OCI-LY7 (cell line): ENCODE data around the gene OR1F1.
"Not testable (repeated sequence)": the region's sequence is repeated elsewhere in the genome, so short reads cannot be mapped to it uniquely, and the experiment has no call there.

Experiments used
- CTCF ChIP-seq: fragments of 200-600 bp; sonication (generic); conservative IDR thresholded peaks from 2 replicates; pipeline ENCODE4 v1.5.1; 2014; ENCODE audit warnings: mild to moderate bottlenecking, antibody characterized with exemption, low read length, moderate library complexity, mixed read lengths
- EZH2phosphoT487 ChIP-seq: fragments of 200-600 bp; sonication (generic); IDR thresholded peaks from 2 replicates; pipeline ENCODE4 v1.6.1; 2018; ENCODE audit warnings: low read depth, borderline replicate concordance, mild to moderate bottlenecking, mixed run types, antibody characterized with exemption, low read length, moderate library complexity, mixed read lengths

- TF ChIP-seq CTCF, EZH2phosphoT487: not testable (repeated sequence)
Measured at GRCh38 chr16:3168729-3169128, 19.3 kb upstream of the OR1F1 start.
